GM12878 (cell line): ENCODE results near the gene MAGI1. TPM values are rescaled to one million over a fixed set of nuclear protein-coding genes. Genes with fewer than 3 reads are reported as not detected.

ENCODE experiments used
- ATAC-seq: fragments of 200-7000 bp; cut with Tn5 transposase; 3 replicates; pipeline ENCODE4 v1.9.1; 2020; ENCODE audit warnings: mild to moderate bottlenecking, moderate library complexity
- BruUV-seq: library from RNA; stranded (reverse); fragments of 400-500 nt; replicated peaks from 2 replicates; lab custom pipeline; 2021; lab: Mats Ljungman, UMichigan
- CTCF ChIA-PET: fragments of 300-600 bp; sonication (Branson Sonifier 250); formaldehyde crosslinking; extraction: SDS; loops from one replicate; lab custom pipeline; 2021; ENCODE audit warnings: inconsistent platforms; lab: Yijun Ruan, JAX
- POLR2A ChIA-PET: fragments of 350-600 bp; formaldehyde crosslinking; extraction: SDS; loops from one replicate; lab custom pipeline; 2021; ENCODE audit warnings: inconsistent platforms; lab: Charles Lee
- RAD21 ChIA-PET: fragments of 300-600 bp; sonication (Branson Sonifier 250); formaldehyde crosslinking; loops from one replicate; lab custom pipeline; 2023; ENCODE audit warnings: antibody characterized with exemption; ENCODE audit not compliant: unreplicated experiment; lab: Charles Lee
- SMC1A ChIA-PET: fragments of 300-600 bp; sonication (Branson Sonifier 250); formaldehyde crosslinking; loops from one replicate; lab custom pipeline; 2023; ENCODE audit not compliant: unreplicated experiment, uncharacterized antibody; lab: Charles Lee
- DNase-seq: peaks from one replicate; pipeline ENCODE4 v3.0.0-alpha.2; 2011; ENCODE audit warnings: low read depth, low spot score
- FAIRE-seq: peaks from 3 replicates; lab custom pipeline; 2011; peaks lifted over from hg19 to GRCh38; lab: Jason Lieb, UNC
- H2AFZ ChIP-seq: 2 replicates; pipeline ENCODE4 v1.6.0; 2011; ENCODE audit warnings: low read depth, low read length, control low read depth; ENCODE audit not compliant: control insufficient read depth
- H3K27ac ChIP-seq: 2 replicates; pipeline ENCODE4 v1.5.1; 2011; ENCODE audit warnings: control low read depth; ENCODE audit not compliant: control insufficient read depth, insufficient read depth
- H3K27me3 ChIP-seq, 2 experiments: replicated peaks in 1 of 2; 2 replicates each; pipeline versions ENCODE4 v1.6.0 to v1.6.1; 2011; ENCODE audit warnings: low read length in 1 of 2; ENCODE audit not compliant: control insufficient read depth in 2 of 2, insufficient read depth in 2 of 2
- H3K36me3 ChIP-seq, 2 experiments: 2 replicates each; pipeline ENCODE4 v1.5.1; 2011; ENCODE audit warnings: low read length in 1 of 2; ENCODE audit not compliant: control insufficient read depth in 2 of 2, insufficient read depth in 2 of 2
- H3K4me1 ChIP-seq: 2 replicates; pipeline ENCODE4 v1.6.1; 2011; ENCODE audit warnings: mild to moderate bottlenecking, low read length, moderate library complexity, mixed read lengths; ENCODE audit not compliant: control insufficient read depth, insufficient read depth
- H3K4me2 ChIP-seq: 2 replicates; pipeline ENCODE4 v1.6.0; 2011; ENCODE audit warnings: control low read depth; ENCODE audit not compliant: control insufficient read depth, insufficient read depth
- H3K4me3 ChIP-seq: fragments of 200-600 bp; sonication (generic); 2 replicates; pipeline ENCODE4 v1.5.1; 2016
- H3K79me2 ChIP-seq: 2 replicates; pipeline ENCODE4 v1.6.0; 2011; ENCODE audit warnings: low read length; ENCODE audit not compliant: control insufficient read depth, insufficient read depth
- H3K9ac ChIP-seq: 2 replicates; pipeline ENCODE4 v1.8.0; 2011; ENCODE audit warnings: low read length, control low read depth, mixed read lengths; ENCODE audit not compliant: control insufficient read depth, insufficient read depth
- H3K9me3 ChIP-seq: replicated peaks from 3 replicates; pipeline ENCODE4 v1.5.1; 2011; ENCODE audit warnings: mild to moderate bottlenecking, low read length; ENCODE audit not compliant: control insufficient read depth, insufficient read depth
- H4K20me1 ChIP-seq: 2 replicates; pipeline ENCODE4 v1.6.0; 2011; ENCODE audit not compliant: control insufficient read depth, insufficient read depth
- EED ChIP-seq: sonication (generic); IDR thresholded peaks from 2 replicates; pipeline ENCODE4 v1.6.1; 2016; ENCODE audit warnings: antibody characterized with exemption, low read depth
- POLR2A ChIP-seq: IDR thresholded peaks from 2 replicates; pipeline ENCODE4 v1.6.1; 2011; ENCODE audit warnings: low read depth, mild to moderate bottlenecking, low read length
- ZBTB11 ChIP-seq: fragments of 450-650 bp; formaldehyde crosslinking; IDR thresholded peaks from 2 replicates; pipeline ENCODE4 v1.5.0; 2022; ENCODE audit warnings: mild to moderate bottlenecking, missing genetic modification characterization
- WGBS: methylation state at CpG from one replicate; pipeline ENCODE4 v1.1.6; 2016; ENCODE audit warnings: low lambda C conversion rate; ENCODE audit not compliant: insufficient replicate concordance, insufficient coverage; ENCODE audit errors: missing lambda C conversion rate; 5-methylcytosine and 5-hydroxymethylcytosine counted together
- in situ Hi-C: fragments of 300-500 bp; cut with MboI; formaldehyde crosslinking; loops from 9 replicates; pipeline ENCODE4 v1.14.3; 2018; ENCODE audit warnings: mixed read lengths
- intact Hi-C: fragments of 100-400 bp; cut with micrococcal nuclease; formaldehyde crosslinking; loops from one replicate; pipeline ENCODE4 v1.14.2; 2022; ENCODE audit not compliant: unreplicated experiment
- polyA plus RNA-seq, 11 experiments: library from polyadenylated mRNA; depleted of rRNA in 4 of 11; unstranded in 6 of 11; stranded (reverse) in 5 of 11; fragments of >200 nt; fragmentation: Nextera tagmentation in 4 of 11; fragmentation: Illumina TruSeq in 1 of 11; extraction: Ambion mirVana in 4 of 11; extraction: Trizol in 1 of 11; gene quantifications; 1 replicate in 1 of 11; 2 replicates in 10 of 11; pipeline versions ENCODE4 v1.2.1 to v1.2.3, GENCODE V29; 2011 to 2016; ENCODE audit warnings: inconsistent platforms in 2 of 11, missing spikeins in 2 of 11, low read depth in 1 of 11
- total RNA-seq, 4 experiments: library from RNA; depleted of rRNA in 3 of 4; stranded (reverse); fragments of >200 nt in 3 of 4; fragmentation: Illumina TruSeq in 1 of 4; extraction: Trizol in 1 of 4; gene quantifications; 2 replicates each; pipeline versions ENCODE4 v1.2.1 to v1.2.3, GENCODE V29; 2013 to 2021
- TF ChIP-seq, protein P1 (sequence below): fragments of 450-650 bp; IDR thresholded peaks from 2 replicates; pipeline ENCODE4 v1.6.1; 2016; ENCODE audit warnings: mild to moderate bottlenecking

The MAGI1 gene
- total and polyA plus RNA-seq, 10 of the 15 experiments (the other 5 are each of a cell fraction or from before 2014, with no cell fraction given) = 0.02 to 3.3 (median 0.29) TPM; not detected in 1

DNA sequence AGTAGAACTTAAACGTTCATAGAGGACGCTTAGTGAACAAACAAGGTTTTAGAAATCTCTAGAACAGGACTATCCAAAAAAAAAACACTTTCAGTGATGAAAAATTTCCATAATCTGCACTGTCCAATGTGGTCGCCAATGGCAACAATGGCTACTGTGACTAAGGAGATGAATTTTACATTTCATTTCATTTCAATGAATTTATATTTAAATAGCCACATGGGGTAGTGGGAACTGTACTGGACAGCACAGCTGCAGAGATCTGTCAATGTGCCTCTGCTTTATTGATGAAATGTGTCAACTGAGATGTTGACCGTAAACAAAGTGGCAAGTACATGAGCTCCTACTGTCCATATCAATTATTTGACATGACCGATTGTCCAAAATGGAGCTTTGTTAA lies 222.5 kb downstream of the MAGI1 start (continued):
- no peak for TF ChIP-seq ZBTB11
- no peak for TF ChIP-seq POLR2A

DNA sequence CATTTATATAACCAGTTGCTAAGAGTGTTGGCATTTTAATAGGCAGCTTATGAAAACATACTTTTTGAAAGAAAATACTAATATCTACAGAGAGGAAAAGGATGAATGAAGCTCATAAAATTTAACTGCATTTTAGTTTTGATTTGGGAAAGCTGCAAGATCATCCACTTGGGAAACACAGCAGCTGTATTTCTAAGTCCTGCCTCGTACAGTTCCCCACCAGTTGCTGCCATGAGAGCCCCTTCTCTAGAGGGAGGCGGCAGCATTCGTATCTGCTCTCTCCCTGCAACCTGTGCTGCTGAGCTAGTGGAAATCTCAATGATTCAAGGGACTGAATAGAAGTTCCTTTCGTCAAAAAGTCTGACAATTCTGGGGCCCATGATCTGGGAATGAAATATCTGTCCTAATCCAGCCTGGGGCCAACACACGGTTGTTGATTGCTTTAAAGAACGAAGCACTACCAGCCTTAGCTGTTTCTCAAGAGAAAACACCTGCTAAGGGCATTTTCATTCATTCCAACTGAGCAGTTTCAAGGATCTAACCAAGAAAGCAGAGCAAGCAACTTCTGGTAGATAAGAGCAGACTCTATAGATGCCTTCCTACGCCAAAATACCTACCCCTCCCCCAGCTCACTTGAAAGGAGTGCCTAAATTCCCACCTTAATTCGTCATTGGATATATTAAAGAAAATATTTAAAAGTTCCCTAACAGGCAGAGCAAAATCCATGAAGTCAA lies 223.7 kb downstream of the MAGI1 start:
- intact Hi-C loops (no loop called here), in situ Hi-C loops (no loop called here)
- ChIA-PET RAD21 (no interaction called here), POLR2A (no interaction called here), CTCF (no interaction called here), SMC1A (interaction anchor here (1.2 to 1.5 kb wide), 2 partner anchors 9 to 16 kb away, joined by 3 to 4 read pairs; no protein-coding TSS in a partner anchor)
- BruUV-seq = no TSS peak
- H3K36me3 ChIP-seq = no peaks in the 10 kb centered on the region
- no peak overlapping the region for H3K27ac ChIP-seq
- FAIRE-seq (no peak), ATAC-seq (no peak), DNase-seq (no peak)
- H3K9me3 ChIP-seq = no peaks in the 10 kb centered on the region
- WGBS = 14% methylated on average over 8 of the region's 8 CpGs
- H3K4me3 ChIP-seq = no peak overlapping the region
- H4K20me1 ChIP-seq = no peaks in the 10 kb centered on the region
- no peak overlapping the region for H2AFZ ChIP-seq
- H3K27me3 ChIP-seq = no peaks in the 10 kb centered on the region
- no peak overlapping the region for H3K9ac ChIP-seq
- H3K4me2 ChIP-seq = no peak overlapping the region
- no peak for TF ChIP-seq EED
- TF ChIP-seq, protein P1, sequence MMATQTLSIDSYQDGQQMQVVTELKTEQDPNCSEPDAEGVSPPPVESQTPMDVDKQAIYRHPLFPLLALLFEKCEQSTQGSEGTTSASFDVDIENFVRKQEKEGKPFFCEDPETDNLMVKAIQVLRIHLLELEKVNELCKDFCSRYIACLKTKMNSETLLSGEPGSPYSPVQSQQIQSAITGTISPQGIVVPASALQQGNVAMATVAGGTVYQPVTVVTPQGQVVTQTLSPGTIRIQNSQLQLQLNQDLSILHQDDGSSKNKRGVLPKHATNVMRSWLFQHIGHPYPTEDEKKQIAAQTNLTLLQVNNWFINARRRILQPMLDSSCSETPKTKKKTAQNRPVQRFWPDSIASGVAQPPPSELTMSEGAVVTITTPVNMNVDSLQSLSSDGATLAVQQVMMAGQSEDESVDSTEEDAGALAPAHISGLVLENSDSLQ = no peak
- no peaks in the 10 kb centered on the region for H3K4me1 ChIP-seq
- no peaks in the 10 kb centered on the region for H3K79me2 ChIP-seq
